Measurements from ENCODE around the gene IL17B. TPM values are rescaled to one million over a fixed set of nuclear protein-coding genes. Genes with fewer than 3 reads are reported as not detected.

The IL17B gene
- total RNA-seq, 6 experiments from 2014 or later: 0.50 to 0.85 (median 0.76) TPM

GRCh38 chr5:149374801-149375200 is 4.3 kb downstream of the IL17B start:
- no peaks in the 10 kb centered on the region for H3K4me1 Mint-ChIP-seq (ENCODE audit: low read depth)
- H3K9me3 Mint-ChIP-seq: no peaks in the 10 kb centered on the region
- H3K27me3 Mint-ChIP-seq (ENCODE audit: insufficient read depth): peaks cover 9% of the 10 kb centered on the region
- no peak overlapping the region for H3K4me3 Mint-ChIP-seq
- DNase-seq: no peak
- no peaks in the 10 kb centered on the region for H3K36me3 Mint-ChIP-seq (ENCODE audit: low read depth)
- H3K27ac Mint-ChIP-seq: no peak overlapping the region
- no peak for TF ChIP-seq CTCF (IDR thresholded peaks at IDR 0.05)

- Mint-ChIP-seq H3K27me3 (ENCODE audit: insufficient read depth) (peaks cover 9% of the 10 kb centered on the region), H3K36me3 (ENCODE audit: low read depth) (no peaks in the 10 kb centered on the region), H3K4me1 (ENCODE audit: low read depth) (no peaks in the 10 kb centered on the region), H3K9me3 (no peaks in the 10 kb centered on the region), H3K27ac (no peak overlapping the region), H3K4me3 (no peak overlapping the region)
- DNase-seq: no peak
- no peak for TF ChIP-seq CTCF (IDR thresholded peaks at IDR 0.05)
These were observed 4.8 kb downstream of the IL17B start for GRCh38 chr5:149374303-149374702.

GRCh38 chr5:149372932-149373331 is 6.2 kb downstream of the IL17B start:
- DNase-seq: no peak

GRCh38 chr5:149372076-149372795 is 6.9 kb downstream of the IL17B start:
- H3K4me3 Mint-ChIP-seq: no peak overlapping the region
- no peaks in the 10 kb centered on the region for H3K36me3 Mint-ChIP-seq (ENCODE audit: low read depth)
- no peak for TF ChIP-seq CTCF (IDR thresholded peaks at IDR 0.05)
- no peaks in the 10 kb centered on the region for H3K9me3 Mint-ChIP-seq
- no peak for DNase-seq
- H3K27ac Mint-ChIP-seq: no peak overlapping the region
- peaks cover 11% of the 10 kb centered on the region for H3K27me3 Mint-ChIP-seq (ENCODE audit: insufficient read depth)
- peaks cover 7% of the 10 kb centered on the region; the same call in 1 of the 2 replicates for H3K4me1 Mint-ChIP-seq (ENCODE audit: low read depth)

More at GRCh38 chr5:149372932-149373331, 6.2 kb downstream of the IL17B start:
- Mint-ChIP-seq H3K27ac (no peak overlapping the region), H3K4me3 (no peak overlapping the region), H3K4me1 (ENCODE audit: low read depth) (no peaks in the 10 kb centered on the region), H3K9me3 (no peaks in the 10 kb centered on the region), H3K27me3 (ENCODE audit: insufficient read depth) (peaks cover 9% of the 10 kb centered on the region), H3K36me3 (ENCODE audit: low read depth) (no peaks in the 10 kb centered on the region)
- no peak for TF ChIP-seq CTCF (IDR thresholded peaks at IDR 0.05)

GRCh38 chr5:149371296-149371962 is 7.7 kb downstream of the IL17B start:
- peaks cover 10% of the 10 kb centered on the region; the same call in 1 of the 2 replicates for H3K4me1 Mint-ChIP-seq (ENCODE audit: low read depth)
- H3K9me3 Mint-ChIP-seq: no peaks in the 10 kb centered on the region
- TF ChIP-seq CTCF (IDR thresholded peaks at IDR 0.05): peak; percentile 89
- H3K27me3 Mint-ChIP-seq (ENCODE audit: insufficient read depth): peaks cover 11% of the 10 kb centered on the region
- no peak overlapping the region for H3K27ac Mint-ChIP-seq
- H3K4me3 Mint-ChIP-seq: no peak overlapping the region
- peak; percentile 32 for DNase-seq
- H3K36me3 Mint-ChIP-seq (ENCODE audit: low read depth): no peaks in the 10 kb centered on the region

Measured in HFFc6 (cell line).